Embryonic facial prominence (tissue), 1 donor: Measurements from ENCODE around the gene SNX11.
"Not testable (repeated sequence)": the region's sequence is repeated elsewhere in the genome, so short reads cannot be mapped to it uniquely, and the experiment has no call there.

Source experiments
- DNase-seq: peaks from one replicate; pipeline ENCODE4 v3.0.0-alpha.2; 2016; ENCODE audit errors: extremely low spot score

SNX11 gene

GRCh38 chr17:48107137-48108055, at the start of gene SNX11:
TSS of gene SNX11 (plus strand) at chr17:48107766. CDS start at chr17:48112044, 4,278 bp downstream.
- DNase-seq = peak; percentile 37

- DNase-seq = no peak
Observed at GRCh38 chr17:48058393-48059124, 49.0 kb upstream of the SNX11 start.

- no peak for DNase-seq
Observed at GRCh38 chr17:48059125-48059668, 48.4 kb upstream of the SNX11 start.

GRCh38 chr17:48060249-48060648, 47.3 kb upstream of the SNX11 start:
- no peak for DNase-seq

GRCh38 chr17:48062273-48062672, 45.3 kb upstream of the SNX11 start:
- no peak for DNase-seq

GRCh38 chr17:48064638-48065037, 42.9 kb upstream of the SNX11 start:
- no peak for DNase-seq

- DNase-seq = no peak
Observed at GRCh38 chr17:48066192-48066591, 41.4 kb upstream of the SNX11 start.

- no peak for DNase-seq
Observed at GRCh38 chr17:48066656-48067055, 40.9 kb upstream of the SNX11 start.

GRCh38 chr17:48067245-48067644, 40.3 kb upstream of the SNX11 start:
- no peak for DNase-seq

GRCh38 chr17:48067808-48068207, 39.8 kb upstream of the SNX11 start:
- DNase-seq = not testable (repeated sequence)

- no peak for DNase-seq
Observed at GRCh38 chr17:48068491-48068961, 39.0 kb upstream of the SNX11 start.

GRCh38 chr17:48070195-48070594, 37.4 kb upstream of the SNX11 start:
- no peak for DNase-seq

- DNase-seq = no peak
Observed at GRCh38 chr17:48071654-48072053, 35.9 kb upstream of the SNX11 start.

- not testable (repeated sequence) for DNase-seq
Observed at GRCh38 chr17:48072811-48073210, 34.8 kb upstream of the SNX11 start.

GRCh38 chr17:48073566-48074094, 33.9 kb upstream of the SNX11 start:
- not testable (repeated sequence) for DNase-seq

GRCh38 chr17:48074322-48075081, 33.1 kb upstream of the SNX11 start:
- peak; percentile 34 for DNase-seq

- DNase-seq = not testable (repeated sequence)
Observed at GRCh38 chr17:48077152-48077551, 30.4 kb upstream of the SNX11 start.

GRCh38 chr17:48081858-48082257, 25.7 kb upstream of the SNX11 start:
- no peak for DNase-seq

- no peak for DNase-seq
Observed at GRCh38 chr17:48084932-48085331, 22.6 kb upstream of the SNX11 start.

- no peak for DNase-seq
Observed at GRCh38 chr17:48093341-48094045, 14.1 kb upstream of the SNX11 start.

- DNase-seq = no peak
Observed at GRCh38 chr17:48095611-48096010, 12.0 kb upstream of the SNX11 start.
